Endometrial microvascular endothelial cells (primary cell): ENCODE data around the gene MTERF2. TPM values are rescaled to one million over a fixed set of nuclear protein-coding genes. Genes with fewer than 3 reads are reported as not detected.
"Not testable (repeated sequence)": the region's sequence is repeated elsewhere in the genome, so short reads cannot be mapped to it uniquely, and the experiment has no call there.

Source experiments
- in situ Hi-C: cut with HindIII; loops from 2 replicates; pipeline ENCODE4 v1.10.0; 2017; ENCODE audit warnings: low sequenced_read_pairs, low pct_unique_long_range_greater_than_20kb; ENCODE audit errors: inconsistent ontology term
- total RNA-seq: library from RNA; depleted of rRNA; stranded (reverse); fragments of >200 nt; gene quantifications from one replicate; pipeline ENCODE4 v1.2.3, GENCODE V29; 2015; ENCODE audit errors: inconsistent ontology term

The MTERF2 gene, protein sequence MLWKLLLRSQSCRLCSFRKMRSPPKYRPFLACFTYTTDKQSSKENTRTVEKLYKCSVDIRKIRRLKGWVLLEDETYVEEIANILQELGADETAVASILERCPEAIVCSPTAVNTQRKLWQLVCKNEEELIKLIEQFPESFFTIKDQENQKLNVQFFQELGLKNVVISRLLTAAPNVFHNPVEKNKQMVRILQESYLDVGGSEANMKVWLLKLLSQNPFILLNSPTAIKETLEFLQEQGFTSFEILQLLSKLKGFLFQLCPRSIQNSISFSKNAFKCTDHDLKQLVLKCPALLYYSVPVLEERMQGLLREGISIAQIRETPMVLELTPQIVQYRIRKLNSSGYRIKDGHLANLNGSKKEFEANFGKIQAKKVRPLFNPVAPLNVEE
- 10.6 TPM for total RNA-seq

DNA sequence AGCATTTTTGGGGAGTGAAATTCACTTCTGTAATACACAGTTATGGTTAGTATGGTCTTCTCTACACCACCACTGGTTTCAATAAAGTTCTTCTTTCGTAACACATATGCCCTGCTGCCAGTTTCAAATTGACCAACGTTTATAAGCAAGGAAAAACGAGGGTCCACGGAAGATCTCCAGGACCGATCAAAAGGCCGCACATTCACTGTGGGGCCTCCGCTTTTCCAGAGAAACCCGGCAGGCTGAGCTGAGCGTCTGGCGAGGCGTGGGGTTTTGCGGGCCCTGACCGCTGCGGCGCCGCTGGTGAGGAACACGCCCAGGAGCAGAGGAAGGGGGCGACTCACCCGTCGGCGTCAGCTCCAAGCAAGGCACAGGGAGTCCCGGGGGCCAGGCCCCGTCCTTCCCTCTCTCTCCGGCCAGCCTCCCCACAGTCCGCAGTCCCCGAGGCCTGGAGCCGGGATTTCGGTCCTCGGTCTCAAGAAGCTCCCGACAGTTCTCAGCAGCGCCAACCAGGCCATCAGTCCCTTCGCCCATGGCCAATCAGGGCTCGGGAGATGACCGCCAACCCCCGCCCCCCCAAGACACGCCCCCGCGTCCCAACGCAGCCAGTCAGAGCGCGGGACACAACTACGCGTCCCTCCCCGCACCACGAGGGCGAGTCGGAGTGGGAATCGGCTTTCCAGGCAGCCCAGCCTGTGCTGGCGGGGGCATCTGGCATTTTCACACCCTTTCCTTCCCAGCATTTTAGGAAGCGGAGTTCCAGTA is at the start of gene MTERF2:
Gene MTERF2 (minus strand): TSS at position 522 of the 765 bp plus-strand sequence. CDS start 8,432 bp downstream, outside the sequence.
- in situ Hi-C loops = no loop called here

DNA sequence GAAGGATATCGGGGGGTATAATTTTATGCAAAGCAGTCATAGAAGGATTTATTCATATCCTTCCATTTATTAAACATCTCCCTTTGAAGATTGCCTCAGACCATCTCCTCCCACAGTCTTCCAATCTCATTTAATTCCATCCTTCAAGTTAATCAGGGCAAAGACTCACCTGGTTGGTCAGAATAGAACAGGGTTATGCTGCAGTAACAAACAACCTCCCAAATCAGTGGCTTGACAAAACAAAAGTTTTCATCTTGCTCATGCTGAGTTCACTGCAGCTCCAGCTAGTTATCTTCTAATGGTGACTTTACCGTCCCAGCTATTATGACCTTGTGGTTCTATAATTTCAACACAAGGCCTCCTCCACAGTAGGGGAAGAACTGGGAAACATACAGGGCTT is 48.8 kb upstream of the MTERF2 start:
- in situ Hi-C loops = no loop called here

DNA sequence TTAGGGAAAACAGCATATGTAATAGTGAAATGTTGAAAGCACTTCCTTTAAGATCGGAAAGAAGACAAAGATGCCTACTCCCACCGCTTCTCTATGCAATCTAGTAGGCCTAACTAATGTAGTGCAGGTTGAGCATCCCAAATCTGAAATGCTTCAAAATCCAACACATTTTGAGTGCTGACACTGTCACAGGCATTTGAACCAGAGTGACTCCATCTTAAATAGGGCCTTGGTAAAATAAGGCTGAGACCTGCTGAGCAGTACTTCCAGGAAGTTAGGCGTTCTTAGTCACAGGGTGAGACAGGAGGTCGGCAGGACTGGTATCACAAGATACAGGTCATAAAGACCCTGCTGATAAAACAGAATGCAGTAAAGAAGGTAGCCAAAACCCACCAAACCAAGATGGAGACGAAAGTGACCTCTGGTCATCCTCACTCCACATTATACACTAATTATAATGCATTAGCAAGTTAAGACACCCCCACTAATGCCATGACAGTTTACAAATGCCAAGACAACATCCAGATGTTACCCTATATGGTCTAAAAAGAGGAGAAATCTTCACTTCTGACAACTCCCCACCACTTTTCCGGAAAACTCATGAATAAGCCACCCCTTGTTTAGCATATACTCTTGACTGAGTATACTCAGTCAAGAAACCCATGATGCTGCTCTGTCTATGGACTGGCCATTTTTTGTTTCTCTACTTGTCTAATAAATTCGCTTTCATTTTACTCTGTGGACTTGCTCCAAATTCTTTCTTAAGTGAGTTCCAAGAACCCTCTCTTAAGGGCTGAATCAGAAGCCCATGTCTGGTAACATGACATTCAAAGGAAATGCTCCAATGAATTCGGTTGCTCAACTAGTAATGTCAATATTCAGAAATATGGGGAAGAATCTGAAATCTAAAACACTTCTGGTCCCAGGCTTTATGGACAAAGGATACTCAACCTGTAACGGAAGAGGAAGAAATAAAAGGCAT is 47.1 kb upstream of the MTERF2 start:
- in situ Hi-C loops = no loop called here

DNA sequence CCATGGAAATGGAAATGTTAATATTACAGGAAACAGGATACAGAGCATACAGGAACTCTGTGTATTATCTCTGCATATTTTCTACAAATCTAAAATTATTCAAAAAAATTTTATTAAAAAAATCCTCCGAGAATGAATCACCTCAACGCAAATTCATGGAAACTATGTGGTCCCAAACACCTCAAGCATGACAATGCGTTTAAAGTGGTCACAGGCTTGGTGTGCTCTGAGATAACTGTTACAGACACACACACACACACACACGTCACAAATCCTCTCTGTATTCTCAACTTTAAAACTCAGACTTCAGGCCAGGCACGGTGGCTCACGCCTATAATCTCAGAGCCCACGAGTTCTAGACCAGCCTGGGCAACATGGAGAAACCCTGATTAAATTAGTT is 45.3 kb upstream of the MTERF2 start:
- in situ Hi-C loops = no loop called here

DNA sequence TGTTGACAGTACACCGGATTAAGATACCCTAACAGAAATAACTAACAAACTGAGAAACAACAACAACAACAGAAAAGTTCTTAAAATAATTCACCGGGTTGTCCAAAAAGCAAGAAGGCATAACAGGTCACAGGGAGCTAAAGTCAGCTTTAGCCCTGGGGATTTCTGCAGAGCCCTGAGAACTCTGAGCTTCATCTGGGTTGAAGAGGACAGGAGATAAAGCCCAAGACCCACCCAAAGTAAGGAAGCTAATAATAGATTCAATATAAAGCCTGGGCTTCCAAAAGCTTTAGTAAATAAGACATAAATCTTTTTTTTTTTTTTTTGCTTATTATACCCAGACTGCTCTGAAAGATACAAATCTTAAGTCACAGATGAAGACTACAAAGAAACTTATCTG is 44.1 kb upstream of the MTERF2 start:
- in situ Hi-C loops = no loop called here

DNA sequence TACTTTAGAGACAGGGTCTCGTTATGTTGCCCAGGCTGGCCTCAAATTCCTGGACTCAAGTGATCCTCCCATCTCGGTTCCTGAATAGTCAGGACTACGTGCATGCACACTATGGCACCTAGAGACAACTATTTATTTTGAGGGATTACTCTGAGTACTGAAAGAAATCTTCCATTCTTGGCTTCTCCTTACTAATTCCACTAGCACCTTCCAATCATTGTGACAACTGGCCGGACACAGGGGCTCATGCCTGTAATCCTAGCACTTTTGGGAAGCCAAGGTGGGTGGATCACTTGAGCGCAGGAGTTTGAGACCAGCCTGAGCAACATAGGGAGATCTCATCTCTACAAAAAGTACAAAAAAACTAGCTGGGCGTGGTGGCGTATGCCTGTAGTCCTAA is 42.1 kb upstream of the MTERF2 start:
- in situ Hi-C loops = no loop called here

DNA sequence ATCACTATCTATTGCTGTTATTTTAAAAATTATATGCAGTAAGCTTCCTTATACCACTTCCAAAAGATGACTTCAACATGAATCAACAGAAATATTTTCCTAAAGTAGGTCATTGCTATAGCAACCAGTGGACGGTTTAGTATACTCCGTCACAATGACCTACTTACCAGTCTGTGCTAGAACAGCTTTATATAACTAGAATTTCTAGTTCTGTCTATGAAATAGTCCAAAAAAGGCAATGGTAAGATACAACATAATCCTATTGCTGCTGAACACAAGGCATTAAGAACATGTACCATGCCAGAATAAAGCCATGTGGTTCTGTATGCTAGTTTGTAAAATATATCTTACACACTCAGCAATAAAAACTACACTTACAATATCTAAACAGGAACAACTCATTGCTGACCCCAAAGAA is 40.7 kb upstream of the MTERF2 start:
- in situ Hi-C loops = no loop called here

DNA sequence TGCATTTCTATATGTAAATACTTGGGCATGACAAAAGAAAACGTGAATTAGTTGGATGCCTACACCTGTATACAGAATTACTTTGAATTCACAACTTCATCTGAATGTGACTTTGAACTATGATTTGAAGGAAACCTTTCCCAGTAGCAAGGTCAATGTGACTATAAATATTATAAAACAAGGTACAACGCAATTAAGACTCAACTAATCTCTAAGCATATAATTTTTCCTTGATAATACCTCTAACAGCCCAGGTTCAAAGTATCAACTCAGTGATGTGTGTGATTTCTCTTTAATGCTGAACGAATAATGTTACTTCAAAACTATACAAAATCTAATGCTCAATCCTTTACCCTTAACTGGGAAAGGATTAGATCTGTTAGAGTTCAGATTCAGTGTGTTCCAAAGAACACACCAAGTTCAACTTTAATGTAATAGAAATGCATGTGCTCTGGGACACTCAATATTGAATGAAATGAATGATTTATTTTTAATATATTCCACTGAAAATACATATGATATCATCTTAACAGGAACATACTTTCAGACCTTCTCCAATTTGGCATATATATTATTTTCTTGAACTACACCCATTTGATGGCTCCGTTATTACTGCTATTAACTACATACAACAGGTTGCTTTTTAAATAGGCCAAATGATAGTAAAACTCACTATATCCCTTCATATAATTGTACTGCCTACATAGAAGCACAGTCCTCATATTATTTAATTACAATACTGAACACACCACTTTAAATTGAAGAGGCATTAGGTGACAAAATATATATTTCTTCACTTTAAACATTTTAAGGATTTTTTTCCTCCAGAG is 40.1 kb upstream of the MTERF2 start:
- in situ Hi-C loops = no loop called here

DNA sequence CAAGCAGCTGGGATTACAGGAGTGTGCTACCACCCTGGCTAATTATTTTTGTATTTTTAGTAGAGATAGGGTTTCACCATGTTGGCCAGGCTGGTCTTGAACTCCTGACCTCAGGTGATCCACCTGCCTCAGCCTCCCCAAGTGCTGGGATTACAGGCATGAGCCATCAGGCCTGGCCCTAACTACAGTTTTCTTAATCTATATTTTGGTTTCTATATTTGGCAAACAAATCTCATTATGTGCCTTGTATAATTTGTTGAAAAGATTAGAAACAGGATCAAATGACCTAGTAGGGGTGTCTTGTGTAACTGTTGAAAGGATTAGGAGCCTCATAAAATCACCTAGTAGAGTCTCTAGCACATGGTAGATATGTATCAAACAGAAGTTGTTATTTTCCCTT is 39.4 kb upstream of the MTERF2 start:
- in situ Hi-C loops = not testable (repeated sequence)

DNA sequence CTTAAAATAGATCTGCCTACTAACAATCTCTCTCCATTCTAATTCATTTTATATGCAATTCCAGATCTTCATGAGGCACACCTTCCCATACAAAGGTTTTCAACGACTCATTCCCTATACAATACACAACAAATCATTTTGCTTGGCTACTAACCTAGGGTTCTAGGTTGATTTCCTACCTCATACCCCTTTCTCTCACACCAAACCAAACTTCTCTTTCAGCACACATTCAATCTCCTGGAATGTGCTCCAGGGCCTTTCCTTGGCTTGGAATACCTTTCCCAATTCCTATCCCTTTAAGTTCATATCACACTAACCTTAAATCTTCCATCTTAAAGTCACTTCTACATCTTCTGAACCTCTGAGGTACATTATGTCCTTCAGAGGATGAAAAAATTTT is 38.7 kb upstream of the MTERF2 start:
- in situ Hi-C loops = no loop called here

DNA sequence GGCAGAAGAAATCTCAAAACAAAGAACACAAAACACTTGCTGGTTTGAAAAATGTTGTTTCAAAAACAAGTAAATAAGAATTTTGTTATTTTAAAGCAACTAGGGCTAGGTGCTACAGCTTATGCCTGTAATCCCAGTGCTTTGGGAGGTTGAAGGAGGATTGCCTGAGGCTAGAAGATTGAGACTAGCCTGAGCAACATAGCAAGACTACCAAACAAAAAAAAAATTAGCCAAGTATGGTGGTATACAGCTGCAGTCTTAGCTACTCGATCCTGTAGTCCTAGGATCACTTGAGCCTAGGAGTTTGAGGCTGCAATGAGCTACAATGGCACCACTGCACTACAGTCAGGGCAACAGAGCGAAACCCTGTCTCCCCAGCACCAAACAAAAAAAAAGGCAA is 32.6 kb upstream of the MTERF2 start:
- in situ Hi-C loops = no loop called here

DNA sequence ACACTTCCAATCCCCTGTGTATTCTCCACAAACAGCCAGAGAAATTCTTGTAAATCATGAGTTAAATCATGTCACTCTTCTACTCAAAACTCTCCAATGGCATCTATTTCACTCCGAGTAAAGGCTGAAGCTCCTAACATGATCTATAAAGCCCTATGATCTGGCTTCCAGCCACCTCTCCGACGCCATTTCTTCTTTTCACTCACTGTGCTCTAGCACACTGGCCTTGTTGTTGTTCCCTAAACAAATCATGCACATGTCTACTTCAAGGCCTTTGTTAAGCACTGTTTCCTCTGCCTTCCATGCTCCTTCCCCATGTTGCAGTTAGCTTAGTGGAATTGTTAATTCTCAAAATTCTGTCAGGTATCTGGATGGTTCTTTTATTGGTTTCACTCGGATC is 30.1 kb upstream of the MTERF2 start:
- in situ Hi-C loops = no loop called here

DNA sequence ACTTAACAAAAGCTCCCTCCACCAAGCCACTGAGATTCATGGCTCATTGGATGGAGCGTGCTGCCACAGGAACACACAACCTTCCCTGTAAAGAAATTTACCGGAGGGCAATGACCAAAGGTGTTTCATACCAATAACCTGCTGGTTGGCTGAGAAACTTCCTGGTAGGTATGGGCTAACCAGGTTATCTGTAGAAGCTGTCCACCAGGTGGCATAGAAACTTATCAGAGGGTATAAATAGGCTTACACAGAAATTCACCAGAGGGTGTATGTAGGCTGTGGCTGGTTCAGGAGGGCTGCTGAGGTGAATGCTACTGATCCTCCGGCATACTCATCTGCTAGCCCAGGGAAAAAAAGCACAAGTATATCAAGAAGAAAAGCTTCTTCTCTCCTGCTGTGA is 27.1 kb upstream of the MTERF2 start:
- in situ Hi-C loops = no loop called here

DNA sequence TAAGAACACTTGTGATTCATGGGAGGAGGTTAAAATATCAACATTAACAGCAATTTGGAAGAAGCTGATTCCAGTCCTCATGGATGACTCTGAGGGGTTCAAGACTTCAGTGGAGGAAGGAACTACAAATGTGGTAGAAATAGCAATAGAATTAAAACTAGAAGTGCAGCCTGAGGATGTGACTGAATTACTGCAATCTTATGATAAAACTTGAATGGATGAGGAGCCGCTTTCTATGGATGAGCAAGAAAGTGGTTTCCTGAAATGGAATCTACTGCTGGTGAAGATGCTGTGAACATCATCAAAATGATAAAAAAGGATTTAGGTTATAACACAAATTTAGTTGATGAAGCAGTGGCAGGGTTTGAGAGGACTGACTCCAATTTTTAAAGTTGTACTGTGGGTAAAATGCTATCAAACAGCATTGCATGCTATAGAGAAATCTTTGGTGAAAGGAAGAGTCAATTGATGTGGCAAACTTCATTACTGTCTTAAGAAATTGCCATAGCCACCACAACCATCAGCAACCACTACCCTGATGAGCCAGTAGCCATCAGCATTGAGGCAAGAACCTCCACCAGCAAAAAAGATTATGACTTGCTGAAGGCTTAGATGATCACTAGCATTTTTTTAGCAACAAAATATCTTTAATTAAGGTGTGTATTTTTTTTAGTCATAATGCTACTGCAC is 25.9 kb upstream of the MTERF2 start:
- in situ Hi-C loops = no loop called here

DNA sequence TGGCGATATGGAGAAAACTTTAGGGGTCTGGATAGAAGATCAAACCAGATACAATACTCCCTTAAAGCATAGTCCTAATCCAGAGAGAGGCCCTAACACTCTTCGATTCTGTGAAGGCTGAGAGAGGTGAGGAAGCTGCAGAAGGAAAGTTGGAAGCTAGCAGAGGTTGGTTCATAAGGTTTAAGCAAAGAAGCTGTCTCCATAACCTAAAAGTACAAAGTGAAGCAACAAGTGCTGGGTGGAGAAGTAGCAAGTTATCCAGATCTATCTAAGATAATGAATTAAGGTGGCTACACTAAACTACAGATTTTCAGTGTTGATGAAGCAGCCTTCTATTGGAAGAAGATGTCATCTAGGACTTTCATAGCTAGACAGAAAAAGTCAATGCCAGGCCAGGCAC is 24.6 kb upstream of the MTERF2 start:
- in situ Hi-C loops = no loop called here

DNA sequence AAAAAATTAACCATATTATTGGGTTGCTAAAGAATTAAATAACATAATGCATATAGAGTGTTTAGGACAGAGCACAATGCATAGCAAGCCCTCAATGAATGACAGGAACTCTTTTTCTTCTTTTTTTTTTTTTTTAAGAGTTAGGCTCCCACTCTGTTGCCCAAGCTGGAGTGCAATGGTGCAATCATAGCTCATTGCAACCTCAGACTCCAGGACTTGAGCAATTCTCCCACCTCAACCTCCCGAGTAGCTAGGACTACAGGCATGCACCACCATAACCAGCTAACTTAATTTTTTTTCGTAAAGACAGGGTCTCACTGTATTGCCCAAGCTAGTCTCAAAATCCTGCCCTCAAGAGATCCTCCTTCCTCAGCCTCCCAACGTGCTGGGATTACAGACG is 20.5 kb upstream of the MTERF2 start:
- in situ Hi-C loops = no loop called here

DNA sequence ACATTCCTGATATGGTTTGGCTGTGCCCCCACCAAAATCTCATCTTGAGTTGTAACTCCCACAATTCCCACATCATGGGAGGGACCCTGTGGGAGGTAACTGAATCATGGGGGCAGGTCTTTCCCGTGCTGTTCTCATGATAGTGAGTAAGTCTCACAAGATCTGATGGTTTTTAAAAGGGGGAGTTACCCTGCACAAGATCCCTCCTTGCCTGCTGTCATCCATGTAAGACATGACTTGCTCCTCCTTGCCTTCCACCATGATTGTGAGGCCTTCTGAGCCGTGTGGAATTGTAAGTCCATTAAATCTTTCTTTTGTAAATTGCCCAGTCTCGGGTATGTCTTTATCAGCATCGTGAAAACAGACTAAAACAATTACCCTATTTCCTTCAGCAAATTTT is 15.7 kb upstream of the MTERF2 start:
- in situ Hi-C loops = not testable (repeated sequence)

DNA sequence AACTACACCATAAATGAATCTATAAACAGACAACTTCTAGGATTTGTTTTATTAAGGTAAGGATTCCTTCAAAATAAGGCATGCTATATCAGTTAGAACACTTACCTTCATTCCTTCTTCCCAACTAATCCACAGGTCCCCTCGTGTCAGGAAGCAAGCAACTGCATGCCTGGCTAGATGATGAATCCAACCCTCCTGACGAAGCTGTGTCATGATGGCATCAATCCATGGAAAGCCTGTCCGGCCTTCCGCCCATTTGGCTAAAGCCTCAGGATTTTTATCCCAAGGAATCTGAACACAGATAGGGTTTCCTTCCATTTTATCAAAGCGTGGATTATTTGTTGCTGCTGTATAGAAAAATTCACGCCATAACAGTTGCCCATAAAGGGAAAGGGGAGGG is 12.5 kb upstream of the MTERF2 start:
- in situ Hi-C loops = no loop called here
